B cell (primary cell): ENCODE results near the gene POLR2F.

Source experiments
- EZH2 ChIP-seq: IDR thresholded peaks from 2 replicates; pipeline ENCODE4 v1.6.1; 2012; ENCODE audit warnings: borderline replicate concordance, low read depth, mild to moderate bottlenecking, moderate library complexity, low read length; ENCODE audit not compliant: insufficient read depth, poor library complexity, severe bottlenecking
- TF ChIP-seq, protein P1 (sequence below): fragments of 200-600 bp; IDR thresholded peaks from one replicate; pipeline ENCODE4 v1.8.0; 2022; ENCODE audit warnings: antibody characterized with exemption, mild to moderate bottlenecking

DNA sequence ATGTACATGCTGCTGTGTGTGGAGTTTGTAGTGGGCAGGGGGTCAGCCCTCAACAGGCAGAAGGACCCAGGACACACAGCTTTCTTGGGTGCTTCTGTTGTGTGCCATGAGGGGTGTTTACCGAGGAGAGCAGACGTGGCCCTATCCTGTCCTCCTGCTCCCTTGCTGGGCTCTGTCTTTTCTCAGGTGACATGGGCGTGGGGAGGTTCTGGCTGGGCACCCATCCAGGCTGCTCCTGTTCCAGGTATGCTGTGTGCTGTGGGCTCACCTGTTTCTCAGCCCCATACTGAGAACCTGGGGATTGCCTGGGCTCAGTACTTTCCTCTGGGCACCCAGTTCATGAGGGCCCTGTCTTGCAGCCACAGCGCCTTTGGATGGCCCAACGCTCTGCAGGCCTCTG, 24.1 kb upstream of the POLR2F start:
- TF ChIP-seq, protein P1, sequence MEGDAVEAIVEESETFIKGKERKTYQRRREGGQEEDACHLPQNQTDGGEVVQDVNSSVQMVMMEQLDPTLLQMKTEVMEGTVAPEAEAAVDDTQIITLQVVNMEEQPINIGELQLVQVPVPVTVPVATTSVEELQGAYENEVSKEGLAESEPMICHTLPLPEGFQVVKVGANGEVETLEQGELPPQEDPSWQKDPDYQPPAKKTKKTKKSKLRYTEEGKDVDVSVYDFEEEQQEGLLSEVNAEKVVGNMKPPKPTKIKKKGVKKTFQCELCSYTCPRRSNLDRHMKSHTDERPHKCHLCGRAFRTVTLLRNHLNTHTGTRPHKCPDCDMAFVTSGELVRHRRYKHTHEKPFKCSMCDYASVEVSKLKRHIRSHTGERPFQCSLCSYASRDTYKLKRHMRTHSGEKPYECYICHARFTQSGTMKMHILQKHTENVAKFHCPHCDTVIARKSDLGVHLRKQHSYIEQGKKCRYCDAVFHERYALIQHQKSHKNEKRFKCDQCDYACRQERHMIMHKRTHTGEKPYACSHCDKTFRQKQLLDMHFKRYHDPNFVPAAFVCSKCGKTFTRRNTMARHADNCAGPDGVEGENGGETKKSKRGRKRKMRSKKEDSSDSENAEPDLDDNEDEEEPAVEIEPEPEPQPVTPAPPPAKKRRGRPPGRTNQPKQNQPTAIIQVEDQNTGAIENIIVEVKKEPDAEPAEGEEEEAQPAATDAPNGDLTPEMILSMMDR = no peak
- no peak for TF ChIP-seq EZH2
